A549 (cell line): ENCODE measurements around the gene MAU2. TPM values are rescaled to one million over a fixed set of nuclear protein-coding genes. Genes with fewer than 3 reads are reported as not detected.

Experiments
- ATAC-seq, 2 experiments: fragments of 200-7000 bp in 1 of 2; fragments of >200 bp in 1 of 2; cut with Nextera tagmentation in 1 of 2; cut with Tn5 transposase in 1 of 2; 3 replicates each; pipeline versions ENCODE4 v1.8.0 to v1.9.1; 2018 to 2020; ENCODE audit warnings: mild to moderate bottlenecking in 1 of 2, moderate library complexity in 1 of 2
- CTCF ChIA-PET: fragments of 300-600 bp; sonication (Branson Sonifier 250); formaldehyde crosslinking; extraction: SDS; loops from one replicate; lab custom pipeline; 2021; ENCODE audit warnings: antibody characterized with exemption, inconsistent platforms; lab: Yijun Ruan, JAX
- POLR2A ChIA-PET: fragments of 350-600 bp; formaldehyde crosslinking; extraction: SDS; loops from one replicate; lab custom pipeline; 2021; ENCODE audit warnings: antibody characterized with exemption, inconsistent platforms; lab: Yijun Ruan, JAX
- DNase-seq, 2 experiments: peaks; one replicate each; pipeline versions ENCODE4 v3.0.0 to v3.0.0-alpha.2; 2011 to 2016; ENCODE audit warnings: low read depth in 1 of 2, low spot score in 1 of 2
- FAIRE-seq: peaks from 2 replicates; lab custom pipeline; 2011; peaks lifted over from hg19 to GRCh38; lab: Jason Lieb, UNC
- H3K27ac ChIP-seq, 2 experiments: fragments of >200 bp; sonication (Bioruptor Twin); formaldehyde crosslinking; 3 replicates each; pipeline ENCODE4 v1.5.1; 2016 to 2017
- H3K4me1 ChIP-seq: fragments of >200 bp; sonication (Bioruptor Twin); formaldehyde crosslinking; 3 replicates; pipeline ENCODE4 v1.6.1; 2016
- H3K4me2 ChIP-seq: fragments of >200 bp; sonication (Bioruptor Twin); formaldehyde crosslinking; 3 replicates; pipeline ENCODE4 v1.6.1; 2016
- H3K4me3 ChIP-seq: fragments of >200 bp; sonication (Bioruptor Twin); formaldehyde crosslinking; 3 replicates; pipeline ENCODE4 v1.5.1; 2016
- H3K9me3 ChIP-seq: fragments of >200 bp; sonication (Bioruptor Twin); formaldehyde crosslinking; 3 replicates; pipeline ENCODE4 v1.6.1; 2016
- BHLHE40 ChIP-seq: IDR thresholded peaks from 2 replicates; pipeline ENCODE4 v1.6.1; 2012; ENCODE audit warnings: low read depth, low read length, inconsistent platforms
- CBX8 ChIP-seq: fragments of 200-600 bp; sonication (generic); IDR thresholded peaks from 2 replicates; pipeline ENCODE4 v1.6.1; 2016
- CEBPB ChIP-seq, 2 experiments: fragments of >200 bp in 1 of 2; sonication (Bioruptor Twin) in 1 of 2; formaldehyde crosslinking in 1 of 2; IDR thresholded peaks; 2 replicates each; pipeline ENCODE4 v1.6.1; 2012 to 2016
- CHD2 ChIP-seq: fragments of 150-350 bp; IDR thresholded peaks from 2 replicates; pipeline ENCODE4 v1.6.1; 2014; ENCODE audit warnings: low read length; ENCODE audit not compliant: partially characterized antibody
- CHD4 ChIP-seq: fragments of 200-600 bp; sonication (generic); IDR thresholded peaks from 2 replicates; pipeline ENCODE4 v1.6.1; 2016; ENCODE audit warnings: antibody characterized with exemption, mild to moderate bottlenecking, borderline replicate concordance
- CTCF ChIP-seq: fragments of >200 bp; sonication (Bioruptor Twin); formaldehyde crosslinking; IDR thresholded peaks from 3 replicates; pipeline ENCODE4 v1.5.1; 2016
- E2F6 ChIP-seq: IDR thresholded peaks from 2 replicates; pipeline ENCODE4 v1.6.1; 2012; ENCODE audit warnings: low read depth, borderline replicate concordance
- EHMT2 ChIP-seq: fragments of 200-600 bp; sonication (generic); IDR thresholded peaks from 2 replicates; pipeline ENCODE4 v1.6.1; 2016; ENCODE audit warnings: antibody characterized with exemption, low read depth, mild to moderate bottlenecking, moderate library complexity
- GATA3 ChIP-seq: IDR thresholded peaks from 2 replicates; pipeline ENCODE4 v1.6.1; 2012; ENCODE audit warnings: borderline replicate concordance
- HES2 ChIP-seq: fragments of >200 bp; sonication (Bioruptor Twin); formaldehyde crosslinking; IDR thresholded peaks from 2 replicates; pipeline ENCODE4 v1.6.1; 2016
- HEYL ChIP-seq: fragments of 250-450 bp; sonication (Bioruptor Pico); IDR thresholded peaks from 2 replicates; pipeline ENCODE4 v1.8.0; 2021; ENCODE audit warnings: mild to moderate bottlenecking, moderate library complexity
- HOXA7 ChIP-seq: fragments of 250-450 bp; sonication (Bioruptor Pico); IDR thresholded peaks from 2 replicates; pipeline ENCODE4 v1.5.0; 2020; ENCODE audit warnings: mild to moderate bottlenecking, moderate library complexity
- KDM1A ChIP-seq: fragments of 200-600 bp; sonication (generic); IDR thresholded peaks from 2 replicates; pipeline ENCODE4 v1.6.1; 2016; ENCODE audit warnings: low read depth, mild to moderate bottlenecking
- MAZ ChIP-seq: fragments of 150-350 bp; IDR thresholded peaks from 2 replicates; pipeline ENCODE4 v1.6.1; 2014; ENCODE audit warnings: antibody characterized with exemption, low read depth, low read length, borderline replicate concordance
- NPAS2 ChIP-seq: fragments of 250-450 bp; sonication (Bioruptor Pico); IDR thresholded peaks from 2 replicates; pipeline ENCODE4 v1.8.0; 2022; ENCODE audit warnings: mild to moderate bottlenecking, moderate library complexity, borderline replicate concordance
- NR3C1 ChIP-seq: fragments of >200 bp; sonication (Bioruptor Twin); formaldehyde crosslinking; IDR thresholded peaks from 3 replicates; pipeline ENCODE4 v1.6.1; 2017
- PHF8 ChIP-seq: fragments of 200-600 bp; sonication (generic); IDR thresholded peaks from 2 replicates; pipeline ENCODE4 v1.6.1; 2016; ENCODE audit warnings: low read depth, mild to moderate bottlenecking, antibody characterized with exemption, moderate library complexity, borderline replicate concordance
- POLR2AphosphoS2 ChIP-seq: conservative IDR thresholded peaks from 2 replicates; pipeline ENCODE4 v1.6.1; 2012; ENCODE audit warnings: low read length, improper control_type of control experiment, inconsistent platforms
- RARB ChIP-seq: fragments of 250-450 bp; sonication (Bioruptor Pico); IDR thresholded peaks from 2 replicates; pipeline ENCODE4 v1.8.0; 2021; ENCODE audit warnings: mild to moderate bottlenecking, moderate library complexity
- REST ChIP-seq: fragments of 200-600 bp; sonication (generic); IDR thresholded peaks from 2 replicates; pipeline ENCODE4 v1.6.1; 2016; ENCODE audit warnings: antibody characterized with exemption, mild to moderate bottlenecking, moderate library complexity
- RFX5 ChIP-seq: fragments of 450-650 bp; IDR thresholded peaks from 2 replicates; pipeline ENCODE4 v1.7.1; 2014; ENCODE audit warnings: antibody characterized with exemption, mild to moderate bottlenecking, moderate library complexity
- TP53 ChIP-seq: fragments of 250-450 bp; sonication (Bioruptor Pico); IDR thresholded peaks from 2 replicates; pipeline ENCODE4 v1.5.0; 2021; ENCODE audit warnings: mild to moderate bottlenecking, moderate library complexity
- USF2 ChIP-seq: fragments of 450-650 bp; IDR thresholded peaks from 2 replicates; pipeline ENCODE4 v1.6.1; 2014; ENCODE audit warnings: antibody characterized with exemption
- ZNF302 ChIP-seq: fragments of 250-450 bp; sonication (Bioruptor Pico); IDR thresholded peaks from 2 replicates; pipeline ENCODE4 v1.9.0; 2021; ENCODE audit warnings: inconsistent platforms, mild to moderate bottlenecking, moderate library complexity
- ZSCAN20 ChIP-seq: fragments of 250-450 bp; sonication (Bioruptor Pico); IDR thresholded peaks from 2 replicates; pipeline ENCODE4 v1.8.0; 2022; ENCODE audit warnings: mild to moderate bottlenecking, moderate library complexity
- WGBS: methylation state at CpG from one replicate; pipeline ENCODE4 v1.1.6; 2017; ENCODE audit errors: missing lambda C conversion rate; 5-methylcytosine and 5-hydroxymethylcytosine counted together
- polyA plus RNA-seq, 4 experiments: library from polyadenylated mRNA; depleted of rRNA in 3 of 4; stranded (reverse); fragments of >200 nt; fragmentation: RNase III in 1 of 4; extraction: RNeasy Plus Mini Kit Qiagen cat#74134 plus additional on column Dnase treatment in 1 of 4; gene quantifications; 2 replicates in 3 of 4; 3 replicates in 1 of 4; pipeline ENCODE4 v1.2.3, GENCODE V29; 2011 to 2017

Gene MAU2
- polyA plus RNA-seq, 2 of the 4 experiments (the other 2 are of a cell fraction), result 8.5 to 11.5 TPM

- Histone ChIP-seq H3K9me3 (no peaks in the 10 kb centered on the region), H3K27ac (no peak overlapping the region), H3K4me3 (no peak overlapping the region), H3K4me1 (no peaks in the 10 kb centered on the region), H3K4me2 (no peak overlapping the region)
- DNase-seq (no peak), FAIRE-seq (no peak), ATAC-seq (no peak)
- TF ChIP-seq RFX5 (no peak), HES2 (no peak), MAZ (no peak), BHLHE40 (no peak), EHMT2 (no peak)
- POLR2A ChIA-PET, result no interaction called here
- 59% methylated on average over 3 of the region's 3 CpGs for WGBS
- CTCF ChIA-PET, result interaction anchor here (1.0 to 1.6 kb wide), 2 partner anchors 10 to 155 kb away, joined by 3 to 5 read pairs; no protein-coding TSS in a partner anchor
Observed at GRCh38 chr19:19336597-19336996, 16.0 kb downstream of the MAU2 start.

GRCh38 chr19:19337120-19337519 lies 16.5 kb downstream of the MAU2 start:
- DNase-seq (no peak), ATAC-seq (no peak), FAIRE-seq (no peak)
- TF ChIP-seq CBX8 (no peak), RARB (no peak), CTCF (no peak), MAZ (no peak), PHF8 (no peak), CHD2 (no peak), POLR2AphosphoS2 (no peak), ZNF302 (CRISPR knock-in tag) (no peak), CHD4 (no peak), NPAS2 (CRISPR knock-in tag) (no peak), GATA3 (no peak), NR3C1 (no peak), USF2 (no peak), HOXA7 (CRISPR knock-in tag) (no peak), E2F6 (no peak)
- no peak overlapping the region for H3K27ac ChIP-seq
- no peak overlapping the region for H3K4me2 ChIP-seq
- H3K4me3 ChIP-seq, result no peak overlapping the region
- CTCF ChIA-PET, result interaction anchor here (1.0 to 1.6 kb wide), 2 partner anchors 11 to 154 kb away, joined by 3 to 5 read pairs; no protein-coding TSS in a partner anchor
- no peaks in the 10 kb centered on the region for H3K4me1 ChIP-seq
- POLR2A ChIA-PET, result no interaction called here
- WGBS, result 90% methylated on average over 10 of the region's 17 CpGs
- no peaks in the 10 kb centered on the region for H3K9me3 ChIP-seq

GRCh38 chr19:19338082-19338481 lies 17.5 kb downstream of the MAU2 start:
- ChIA-PET CTCF (interaction anchor here (1.5 to 1.6 kb wide), 2 partner anchors 9 to 153 kb away, joined by 4 to 5 read pairs; no protein-coding TSS in a partner anchor), POLR2A (no interaction called here)
- DNase-seq (no peak), FAIRE-seq (no peak), ATAC-seq (no peak)
- Histone ChIP-seq H3K27ac (no peak overlapping the region), H3K9me3 (no peaks in the 10 kb centered on the region), H3K4me3 (no peak overlapping the region), H3K4me2 (no peak overlapping the region), H3K4me1 (no peaks in the 10 kb centered on the region)
- 100% methylated on average over 2 of the region's 7 CpGs for WGBS
- no peak for TF ChIP-seq KDM1A
- TF ChIP-seq TP53 (CRISPR knock-in tag), result no peak
- TF ChIP-seq ZSCAN20, result no peak
- no peak for TF ChIP-seq ZNF302 (CRISPR knock-in tag)
- no peak for TF ChIP-seq NR3C1
- TF ChIP-seq RFX5, result no peak
- no peak for TF ChIP-seq CTCF
- TF ChIP-seq REST, result no peak
- no peak for TF ChIP-seq CEBPB (IDR thresholded peaks at IDR 0.05)
- no peak for TF ChIP-seq HEYL (CRISPR knock-in tag)
